Bronchial epithelial cell (primary cell): ENCODE measurements around the gene CHST5. TPM values are rescaled to one million over a fixed set of nuclear protein-coding genes. Genes with fewer than 3 reads are reported as not detected.

Experiments used
- DNase-seq: peaks from one replicate; pipeline ENCODE4 v3.0.0-alpha.2; 2010; ENCODE audit warnings: low read depth
- FAIRE-seq: peaks from 2 replicates; lab custom pipeline; 2011; peaks lifted over from hg19 to GRCh38; lab: Jason Lieb, UNC
- H3K27me3 ChIP-seq: 2 replicates; pipeline ENCODE4 v1.5.1; 2011; ENCODE audit warnings: low read length; ENCODE audit not compliant: control insufficient read depth, insufficient read depth
- H3K36me3 ChIP-seq: 2 replicates; pipeline ENCODE4 v1.5.1; 2011; ENCODE audit warnings: low read length; ENCODE audit not compliant: control insufficient read depth, insufficient read depth
- H3K4me3 ChIP-seq: 2 replicates; pipeline ENCODE4 v1.5.1; 2011; ENCODE audit warnings: mild to moderate bottlenecking, low read depth, low read length, control low read depth
- CTCF ChIP-seq: IDR thresholded peaks from 2 replicates; pipeline ENCODE4 v1.5.1; 2011; ENCODE audit warnings: mild to moderate bottlenecking, moderate library complexity, low read length, control low read depth, inconsistent platforms; ENCODE audit not compliant: insufficient read depth, severe bottlenecking
- total RNA-seq: library from RNA; depleted of rRNA; stranded (reverse); fragments of >200 nt; gene quantifications from 2 replicates; pipeline ENCODE4 v1.2.1, GENCODE V29; 2014

Gene CHST5
- total RNA-seq, 1 donor from 2014 or later: not detected

GRCh38 chr16:75566758-75567255 is 30.9 kb upstream of the CHST5 start:
- peak overlapping the region; percentile 84 for H3K4me3 ChIP-seq
- DNase-seq (no peak), FAIRE-seq (no peak)
- peaks cover 6% of the 10 kb centered on the region for H3K36me3 ChIP-seq
- H3K27me3 ChIP-seq: no peaks in the 10 kb centered on the region
- no peak for TF ChIP-seq CTCF

- Histone ChIP-seq H3K4me3 (peak within 1 kb of the TSS; percentile 84), H3K36me3 (peaks cover 6% of the 10 kb centered on the region), H3K27me3 (no peaks in the 10 kb centered on the region)
- DNase-seq (peak; percentile 61), FAIRE-seq (no peak)
- no peak for TF ChIP-seq CTCF
Observed at GRCh38 chr16:75566040-75566757, 30.3 kb upstream of the CHST5 start, which contains the start of gene GABARAPL2. Gene GABARAPL2 (plus strand): TSS chr16:75566379. CDS start chr16:75566487, 108 bp downstream.

- FAIRE-seq (no peak), DNase-seq (no peak)
- TF ChIP-seq CTCF: no peak
- H3K36me3 ChIP-seq: peaks cover 6% of the 10 kb centered on the region
- no peaks in the 10 kb centered on the region for H3K27me3 ChIP-seq
- H3K4me3 ChIP-seq: peak overlapping the region; percentile 84
Observed at GRCh38 chr16:75565640-75566039, 29.7 kb upstream of the CHST5 start.

- no peak for FAIRE-seq
- TF ChIP-seq CTCF: no peak
- peak; percentile 27 for DNase-seq
- Histone ChIP-seq H3K27me3 (no peaks in the 10 kb centered on the region), H3K4me3 (no peak overlapping the region), H3K36me3 (no peaks in the 10 kb centered on the region)
Observed at GRCh38 chr16:75559564-75560372, 23.9 kb upstream of the CHST5 start.

GRCh38 chr16:75558846-75559401 is 23.0 kb upstream of the CHST5 start:
- H3K4me3 ChIP-seq: no peak overlapping the region
- FAIRE-seq (no peak), DNase-seq (peak; percentile 5)
- H3K36me3 ChIP-seq: no peaks in the 10 kb centered on the region
- no peaks in the 10 kb centered on the region for H3K27me3 ChIP-seq
- no peak for TF ChIP-seq CTCF
